ENCODE results near the gene TTPAL. TPM values are rescaled to one million over a fixed set of nuclear protein-coding genes. Genes with fewer than 3 reads are reported as not detected.

The TTPAL gene
- total RNA-seq, 1 experiment from 2014 or later: 20.4 TPM

GRCh38 chr20:44477151-44477550 lies 1.5 kb downstream of the TTPAL start:
- H4K20me1 ChIP-seq (ENCODE audit: insufficient read depth): no peaks in the 10 kb centered on the region
- ATAC-seq (no peak), DNase-seq (ENCODE audit: low read depth, low spot score) (no peak)
- ChIA-PET CTCF (interaction anchor here (1.5 kb wide), 1 partner anchor 133 kb away, joined by 3 read pairs; no protein-coding TSS in a partner anchor), RAD21 (ENCODE audit: low non-redundant PET in 1 of 2, low total read pairs in 2 of 2, uncharacterized antibody in 2 of 2, unreplicated experiment in 2 of 2) (no interaction called here), POLR2A (no interaction called here)
- H3K79me2 ChIP-seq (ENCODE audit: insufficient read depth, low read length): peaks cover 13% of the 10 kb centered on the region; the same call in 1 of the 2 replicates
- no peaks in the 10 kb centered on the region for H3K27me3 ChIP-seq (ENCODE audit: insufficient read depth, low read length)
- H3K9me2 ChIP-seq (ENCODE audit: insufficient read depth): no peaks in the 10 kb centered on the region
- BruUV-seq (replicated peaks): no TSS peak
- peak overlapping the region; percentile 86; the same call in 1 of the 2 replicates for H3K9ac ChIP-seq (ENCODE audit: low read length)
- no peak for TF ChIP-seq RAD21 (IDR thresholded peaks at IDR 0.05; ENCODE audit: low read depth)
- TF ChIP-seq SRF (IDR thresholded peaks at IDR 0.05; ENCODE audit: low read depth): no peak
- no peak for TF ChIP-seq ELF1 (IDR thresholded peaks at IDR 0.05; ENCODE audit: borderline replicate concordance, low read depth)
- TF ChIP-seq EGR1 (IDR thresholded peaks at IDR 0.05; ENCODE audit: low read depth): no peak
- TF ChIP-seq EZH2phosphoT487 (IDR thresholded peaks at IDR 0.05; ENCODE audit: borderline replicate concordance): no peak
- no peak for TF ChIP-seq ZNF274 (IDR thresholded peaks at IDR 0.05; ENCODE audit: low read depth, low read length)
- no peak for TF ChIP-seq REST (IDR thresholded peaks at IDR 0.05; ENCODE audit: low read depth)
- no peak for TF ChIP-seq MAX (IDR thresholded peaks at IDR 0.05)
- no peak for TF ChIP-seq SP1 (IDR thresholded peaks at IDR 0.05; ENCODE audit: low read depth)
- TF ChIP-seq POLR2A (IDR thresholded peaks at IDR 0.05; ENCODE audit: borderline replicate concordance, extremely low read depth, insufficient read depth, insufficient read length): no peak
- no peak for TF ChIP-seq FOSL1 (IDR thresholded peaks at IDR 0.05; ENCODE audit: low read depth)
- TF ChIP-seq CTCF (IDR thresholded peaks at IDR 0.05 in 2 of 3, conservative IDR thresholded peaks at IDR 0.05 in 1 of 3; ENCODE audit: borderline replicate concordance in 1 of 3, insufficient read depth in 1 of 3, low read depth in 2 of 3, low read length in 2 of 3): no peak
- no peak for TF ChIP-seq CEBPB (IDR thresholded peaks at IDR 0.05; ENCODE audit: low read depth)
- no peak for TF ChIP-seq EZH2 (IDR thresholded peaks at IDR 0.05)
- H3K27ac ChIP-seq (ENCODE audit: low read depth, low read length): no peak overlapping the region
- H3K4me3 ChIP-seq (replicated peaks in 1 of 2; ENCODE audit: low read depth in 1 of 2, low read length in 2 of 2): peak overlapping the region in 1 of 2 experiments; percentile 77; a peak in 2 of 4 replicates
- H3K9me3 ChIP-seq (ENCODE audit: control insufficient read depth in 1 of 2, insufficient read depth in 1 of 2, low read depth in 1 of 2, low read length in 2 of 2): no peaks in the 10 kb centered on the region
- H3K4me1 ChIP-seq (ENCODE audit: control insufficient read depth in 1 of 2, insufficient read depth in 2 of 2, low read length in 2 of 2): peaks cover 3 to 20% of the 10 kb centered on the region in 2 experiments; a peak in 2 of 4 replicates
- H2AFZ ChIP-seq (ENCODE audit: low read depth, low read length, poor library complexity, severe bottlenecking): no peak overlapping the region
- intact Hi-C loops (cut with micrococcal nuclease): no loop called here
- H3K36me3 ChIP-seq (ENCODE audit: control insufficient read depth in 1 of 2, insufficient read depth in 2 of 2, low read length in 2 of 2): peaks cover 4 to 6% of the 10 kb centered on the region in 2 experiments; a peak in 1 of 4 replicates
- peak overlapping the region; percentile 85 for H3K4me2 ChIP-seq (ENCODE audit: low read length)

Data from HCT116 (cell line).